GM23338 (cell line): ENCODE results near the gene SPHKAP. TPM values are rescaled to one million over a fixed set of nuclear protein-coding genes. Genes with fewer than 3 reads are reported as not detected.

Experiments
- ATAC-seq: fragments of 200-7000 bp; cut with Tn5 transposase; 3 replicates; pipeline ENCODE4 v1.9.1; 2020
- DNase-seq: peaks from one replicate; pipeline ENCODE4 v3.0.0-alpha.2; 2015; ENCODE audit warnings: low spot score
- H2AFZ ChIP-seq: fragments of 200-600 bp; sonication (generic); 2 replicates; pipeline ENCODE4 v1.8.0; 2016; ENCODE audit warnings: antibody characterized with exemption, mild to moderate bottlenecking, moderate library complexity
- H3F3A ChIP-seq: fragments of 200-600 bp; sonication (generic); replicated peaks from 2 replicates; pipeline ENCODE4 v1.8.0; 2017; ENCODE audit warnings: antibody characterized with exemption, mixed run types, low read depth
- H3K27ac ChIP-seq: fragments of 200-600 bp; sonication (generic); 2 replicates; pipeline ENCODE4 v1.6.1; 2016; ENCODE audit warnings: low read depth
- H3K27me3 ChIP-seq: fragments of 200-600 bp; sonication (generic); 2 replicates; pipeline ENCODE4 v1.8.0; 2016; ENCODE audit warnings: mild to moderate bottlenecking, mixed run types, moderate library complexity; ENCODE audit not compliant: insufficient read depth
- H3K36me3 ChIP-seq: fragments of 200-600 bp; sonication (generic); 2 replicates; pipeline ENCODE4 v1.8.0; 2016; ENCODE audit warnings: mild to moderate bottlenecking; ENCODE audit not compliant: insufficient read depth
- H3K4me1 ChIP-seq: fragments of 200-600 bp; sonication (generic); 2 replicates; pipeline ENCODE4 v1.8.0; 2016; ENCODE audit warnings: mild to moderate bottlenecking, moderate library complexity; ENCODE audit not compliant: insufficient read depth
- H3K4me2 ChIP-seq: fragments of 200-600 bp; sonication (generic); 2 replicates; pipeline ENCODE4 v1.7.1; 2017; ENCODE audit warnings: mixed run types
- H3K4me3 ChIP-seq: fragments of 200-600 bp; sonication (generic); 2 replicates; pipeline ENCODE4 v1.6.1; 2016; ENCODE audit warnings: mixed run types
- H3K79me2 ChIP-seq: fragments of 200-600 bp; sonication (generic); replicated peaks from 2 replicates; pipeline ENCODE4 v1.8.0; 2017; ENCODE audit warnings: mild to moderate bottlenecking; ENCODE audit not compliant: insufficient read depth
- H3K9me2 ChIP-seq: fragments of 200-600 bp; sonication (generic); 2 replicates; pipeline ENCODE4 v1.8.0; 2017; ENCODE audit not compliant: insufficient read depth
- H4K20me1 ChIP-seq: fragments of 200-600 bp; sonication (generic); replicated peaks from 2 replicates; pipeline ENCODE4 v1.8.0; 2017; ENCODE audit warnings: mild to moderate bottlenecking; ENCODE audit not compliant: insufficient read depth
- H3K27ac Mint-ChIP-seq: 2 replicates; pipeline ENCODE4 v1.8.0; 2020; ENCODE audit warnings: inconsistent platforms, mild to moderate bottlenecking, moderate library complexity, mixed read lengths
- H3K27me3 Mint-ChIP-seq: 3 replicates; pipeline ENCODE4 v1.8.0; 2022; ENCODE audit warnings: low read depth, mild to moderate bottlenecking, moderate library complexity, mixed read lengths, inconsistent platforms; ENCODE audit not compliant: insufficient read depth, poor library complexity
- H3K36me3 Mint-ChIP-seq: 3 replicates; pipeline ENCODE4 v1.8.0; 2021; ENCODE audit warnings: low read depth, mild to moderate bottlenecking, inconsistent platforms, moderate library complexity, mixed read lengths
- H3K4me1 Mint-ChIP-seq: 3 replicates; pipeline ENCODE4 v1.8.0; 2020; ENCODE audit warnings: mild to moderate bottlenecking, inconsistent platforms, mixed read lengths
- H3K4me3 Mint-ChIP-seq: 3 replicates; pipeline ENCODE4 v1.8.0; 2021; ENCODE audit warnings: moderate library complexity, mild to moderate bottlenecking, inconsistent platforms, mixed read lengths
- H3K9me3 Mint-ChIP-seq: 3 replicates; pipeline ENCODE4 v1.8.0; 2020; ENCODE audit warnings: moderate library complexity, mild to moderate bottlenecking, inconsistent platforms, mixed read lengths
- CREB1 ChIP-seq: fragments of 250-450 bp; sonication (Bioruptor Pico); IDR thresholded peaks from 2 replicates; pipeline ENCODE4 v1.5.0; 2020; ENCODE audit warnings: low read depth, mild to moderate bottlenecking, moderate library complexity
- ETS1 ChIP-seq: IDR thresholded peaks from 2 replicates; pipeline ENCODE4 v1.6.1; 2016; ENCODE audit warnings: antibody characterized with exemption
- EZH2 ChIP-seq: fragments of 200-600 bp; sonication (generic); IDR thresholded peaks from one replicate; pipeline ENCODE4 v1.8.0; 2017; ENCODE audit warnings: antibody characterized with exemption, mild to moderate bottlenecking, low read depth; ENCODE audit not compliant: unreplicated experiment
- EZH2phosphoT487 ChIP-seq: fragments of 200-600 bp; sonication (generic); IDR thresholded peaks from one replicate; pipeline ENCODE4 v1.8.1; 2018; ENCODE audit warnings: antibody characterized with exemption; ENCODE audit not compliant: unreplicated experiment
- NANOG ChIP-seq: IDR thresholded peaks from 2 replicates; pipeline ENCODE4 v1.6.1; 2016; ENCODE audit warnings: antibody characterized with exemption, borderline replicate concordance
- STAT1 ChIP-seq: IDR thresholded peaks from one replicate; pipeline ENCODE4 v1.6.1; 2016; ENCODE audit warnings: antibody characterized with exemption; ENCODE audit not compliant: unreplicated experiment
- ZNF331 ChIP-seq: fragments of 250-450 bp; sonication (Bioruptor Pico); IDR thresholded peaks from 2 replicates; pipeline ENCODE4 v1.5.0; 2020; ENCODE audit warnings: low read depth, mild to moderate bottlenecking, moderate library complexity
- polyA plus RNA-seq: library from polyadenylated mRNA; unstranded; fragments of >200 nt; fragmentation: Nextera tagmentation; extraction: Ambion mirVana; gene quantifications from 2 replicates; pipeline ENCODE4 v1.2.1, GENCODE V29; 2016
- total RNA-seq: library from RNA; depleted of rRNA; stranded (reverse); fragments of >200 nt; shearing (Covaris generic); gene quantifications from 2 replicates; pipeline ENCODE4 v1.2.3, GENCODE V29; 2014
- TF ChIP-seq, protein P1 (sequence below): IDR thresholded peaks from one replicate; pipeline ENCODE4 v1.6.1; 2018; ENCODE audit warnings: antibody characterized with exemption; ENCODE audit not compliant: unreplicated experiment
- TF ChIP-seq, protein P2 (sequence below): fragments of 250-450 bp; sonication (Bioruptor Pico); IDR thresholded peaks from 2 replicates; pipeline ENCODE4 v1.5.0; 2020; ENCODE audit warnings: mild to moderate bottlenecking, moderate library complexity

The SPHKAP gene
- total and polyA plus RNA-seq, 2 experiments from 2014 or later = 0.10 TPM; not detected in 1

- no peaks in the 10 kb centered on the region for H3K27me3 ChIP-seq
- H3K79me2 ChIP-seq = no peaks in the 10 kb centered on the region
- H3K9me3 Mint-ChIP-seq = no peaks in the 10 kb centered on the region; the same call in 2 of the 3 replicates
- H3K4me1 Mint-ChIP-seq = no peaks in the 10 kb centered on the region
- H3K9me2 ChIP-seq = no peaks in the 10 kb centered on the region
- no peak overlapping the region for H3K27ac Mint-ChIP-seq
- DNase-seq (no peak), ATAC-seq (no peak)
- no peaks in the 10 kb centered on the region for H4K20me1 ChIP-seq
- H3K36me3 ChIP-seq = no peaks in the 10 kb centered on the region
- H2AFZ ChIP-seq = no peak overlapping the region
- no peak overlapping the region for H3K4me3 Mint-ChIP-seq
- no peaks in the 10 kb centered on the region for H3K27me3 Mint-ChIP-seq
- no peaks in the 10 kb centered on the region for H3F3A ChIP-seq
- TF ChIP-seq CREB1 (CRISPR knock-in tag) = no peak
- no peak for TF ChIP-seq EZH2
- TF ChIP-seq NANOG = no peak
- TF ChIP-seq EZH2phosphoT487 = no peak
- TF ChIP-seq, protein P1, sequence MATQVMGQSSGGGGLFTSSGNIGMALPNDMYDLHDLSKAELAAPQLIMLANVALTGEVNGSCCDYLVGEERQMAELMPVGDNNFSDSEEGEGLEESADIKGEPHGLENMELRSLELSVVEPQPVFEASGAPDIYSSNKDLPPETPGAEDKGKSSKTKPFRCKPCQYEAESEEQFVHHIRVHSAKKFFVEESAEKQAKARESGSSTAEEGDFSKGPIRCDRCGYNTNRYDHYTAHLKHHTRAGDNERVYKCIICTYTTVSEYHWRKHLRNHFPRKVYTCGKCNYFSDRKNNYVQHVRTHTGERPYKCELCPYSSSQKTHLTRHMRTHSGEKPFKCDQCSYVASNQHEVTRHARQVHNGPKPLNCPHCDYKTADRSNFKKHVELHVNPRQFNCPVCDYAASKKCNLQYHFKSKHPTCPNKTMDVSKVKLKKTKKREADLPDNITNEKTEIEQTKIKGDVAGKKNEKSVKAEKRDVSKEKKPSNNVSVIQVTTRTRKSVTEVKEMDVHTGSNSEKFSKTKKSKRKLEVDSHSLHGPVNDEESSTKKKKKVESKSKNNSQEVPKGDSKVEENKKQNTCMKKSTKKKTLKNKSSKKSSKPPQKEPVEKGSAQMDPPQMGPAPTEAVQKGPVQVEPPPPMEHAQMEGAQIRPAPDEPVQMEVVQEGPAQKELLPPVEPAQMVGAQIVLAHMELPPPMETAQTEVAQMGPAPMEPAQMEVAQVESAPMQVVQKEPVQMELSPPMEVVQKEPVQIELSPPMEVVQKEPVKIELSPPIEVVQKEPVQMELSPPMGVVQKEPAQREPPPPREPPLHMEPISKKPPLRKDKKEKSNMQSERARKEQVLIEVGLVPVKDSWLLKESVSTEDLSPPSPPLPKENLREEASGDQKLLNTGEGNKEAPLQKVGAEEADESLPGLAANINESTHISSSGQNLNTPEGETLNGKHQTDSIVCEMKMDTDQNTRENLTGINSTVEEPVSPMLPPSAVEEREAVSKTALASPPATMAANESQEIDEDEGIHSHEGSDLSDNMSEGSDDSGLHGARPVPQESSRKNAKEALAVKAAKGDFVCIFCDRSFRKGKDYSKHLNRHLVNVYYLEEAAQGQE = no peak
- no peaks in the 10 kb centered on the region for H3K36me3 Mint-ChIP-seq
- no peak overlapping the region for H3K27ac ChIP-seq
- H3K4me1 ChIP-seq = no peaks in the 10 kb centered on the region
- H3K4me2 ChIP-seq = no peak overlapping the region
- no peak overlapping the region for H3K4me3 ChIP-seq
Observed at GRCh38 chr2:228167290-228167689, 14.2 kb downstream of the SPHKAP start.

DNA sequence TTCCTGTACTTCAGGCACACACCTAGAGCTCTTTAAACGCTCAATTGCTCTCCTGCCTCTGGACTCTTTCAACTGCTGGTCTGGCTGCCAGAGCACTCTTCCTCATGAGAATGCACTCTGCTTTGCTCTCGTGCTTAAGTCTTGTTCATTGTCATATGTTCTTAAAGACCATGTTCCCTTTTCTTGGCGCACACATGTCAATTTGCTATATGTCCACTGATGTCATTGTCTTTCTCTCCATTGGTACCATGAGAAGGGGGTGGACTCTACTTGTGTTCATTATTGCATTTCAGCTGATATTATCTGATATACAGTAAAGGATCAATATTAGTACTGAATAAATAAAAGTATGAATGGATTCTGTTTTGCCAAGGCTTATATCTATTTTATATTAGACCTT is 16.8 kb downstream of the SPHKAP start:
- DNase-seq = no peak
- H3K4me1 Mint-ChIP-seq = no peaks in the 10 kb centered on the region
- H3K4me3 Mint-ChIP-seq = no peak overlapping the region
- no peaks in the 10 kb centered on the region for H3K36me3 ChIP-seq
- no peak overlapping the region for H3K4me2 ChIP-seq
- H3K4me3 ChIP-seq = no peak overlapping the region
- ATAC-seq = no peak
- no peak overlapping the region for H3K27ac Mint-ChIP-seq
- H3K27ac ChIP-seq = no peak overlapping the region
- H3K4me1 ChIP-seq = no peaks in the 10 kb centered on the region
- no peaks in the 10 kb centered on the region; the same call in 2 of the 3 replicates for H3K9me3 Mint-ChIP-seq
- H3K27me3 Mint-ChIP-seq = peaks cover 2% of the 10 kb centered on the region
- H3K9me2 ChIP-seq = no peaks in the 10 kb centered on the region
- no peaks in the 10 kb centered on the region for H4K20me1 ChIP-seq
- H3K36me3 Mint-ChIP-seq = no peaks in the 10 kb centered on the region
- H3K27me3 ChIP-seq = no peaks in the 10 kb centered on the region
- H3F3A ChIP-seq = no peaks in the 10 kb centered on the region
- H3K79me2 ChIP-seq = no peaks in the 10 kb centered on the region
- H2AFZ ChIP-seq = no peak overlapping the region
- TF ChIP-seq ZNF331 (no peak), ETS1 (no peak), STAT1 (no peak)
- TF ChIP-seq, protein P2, sequence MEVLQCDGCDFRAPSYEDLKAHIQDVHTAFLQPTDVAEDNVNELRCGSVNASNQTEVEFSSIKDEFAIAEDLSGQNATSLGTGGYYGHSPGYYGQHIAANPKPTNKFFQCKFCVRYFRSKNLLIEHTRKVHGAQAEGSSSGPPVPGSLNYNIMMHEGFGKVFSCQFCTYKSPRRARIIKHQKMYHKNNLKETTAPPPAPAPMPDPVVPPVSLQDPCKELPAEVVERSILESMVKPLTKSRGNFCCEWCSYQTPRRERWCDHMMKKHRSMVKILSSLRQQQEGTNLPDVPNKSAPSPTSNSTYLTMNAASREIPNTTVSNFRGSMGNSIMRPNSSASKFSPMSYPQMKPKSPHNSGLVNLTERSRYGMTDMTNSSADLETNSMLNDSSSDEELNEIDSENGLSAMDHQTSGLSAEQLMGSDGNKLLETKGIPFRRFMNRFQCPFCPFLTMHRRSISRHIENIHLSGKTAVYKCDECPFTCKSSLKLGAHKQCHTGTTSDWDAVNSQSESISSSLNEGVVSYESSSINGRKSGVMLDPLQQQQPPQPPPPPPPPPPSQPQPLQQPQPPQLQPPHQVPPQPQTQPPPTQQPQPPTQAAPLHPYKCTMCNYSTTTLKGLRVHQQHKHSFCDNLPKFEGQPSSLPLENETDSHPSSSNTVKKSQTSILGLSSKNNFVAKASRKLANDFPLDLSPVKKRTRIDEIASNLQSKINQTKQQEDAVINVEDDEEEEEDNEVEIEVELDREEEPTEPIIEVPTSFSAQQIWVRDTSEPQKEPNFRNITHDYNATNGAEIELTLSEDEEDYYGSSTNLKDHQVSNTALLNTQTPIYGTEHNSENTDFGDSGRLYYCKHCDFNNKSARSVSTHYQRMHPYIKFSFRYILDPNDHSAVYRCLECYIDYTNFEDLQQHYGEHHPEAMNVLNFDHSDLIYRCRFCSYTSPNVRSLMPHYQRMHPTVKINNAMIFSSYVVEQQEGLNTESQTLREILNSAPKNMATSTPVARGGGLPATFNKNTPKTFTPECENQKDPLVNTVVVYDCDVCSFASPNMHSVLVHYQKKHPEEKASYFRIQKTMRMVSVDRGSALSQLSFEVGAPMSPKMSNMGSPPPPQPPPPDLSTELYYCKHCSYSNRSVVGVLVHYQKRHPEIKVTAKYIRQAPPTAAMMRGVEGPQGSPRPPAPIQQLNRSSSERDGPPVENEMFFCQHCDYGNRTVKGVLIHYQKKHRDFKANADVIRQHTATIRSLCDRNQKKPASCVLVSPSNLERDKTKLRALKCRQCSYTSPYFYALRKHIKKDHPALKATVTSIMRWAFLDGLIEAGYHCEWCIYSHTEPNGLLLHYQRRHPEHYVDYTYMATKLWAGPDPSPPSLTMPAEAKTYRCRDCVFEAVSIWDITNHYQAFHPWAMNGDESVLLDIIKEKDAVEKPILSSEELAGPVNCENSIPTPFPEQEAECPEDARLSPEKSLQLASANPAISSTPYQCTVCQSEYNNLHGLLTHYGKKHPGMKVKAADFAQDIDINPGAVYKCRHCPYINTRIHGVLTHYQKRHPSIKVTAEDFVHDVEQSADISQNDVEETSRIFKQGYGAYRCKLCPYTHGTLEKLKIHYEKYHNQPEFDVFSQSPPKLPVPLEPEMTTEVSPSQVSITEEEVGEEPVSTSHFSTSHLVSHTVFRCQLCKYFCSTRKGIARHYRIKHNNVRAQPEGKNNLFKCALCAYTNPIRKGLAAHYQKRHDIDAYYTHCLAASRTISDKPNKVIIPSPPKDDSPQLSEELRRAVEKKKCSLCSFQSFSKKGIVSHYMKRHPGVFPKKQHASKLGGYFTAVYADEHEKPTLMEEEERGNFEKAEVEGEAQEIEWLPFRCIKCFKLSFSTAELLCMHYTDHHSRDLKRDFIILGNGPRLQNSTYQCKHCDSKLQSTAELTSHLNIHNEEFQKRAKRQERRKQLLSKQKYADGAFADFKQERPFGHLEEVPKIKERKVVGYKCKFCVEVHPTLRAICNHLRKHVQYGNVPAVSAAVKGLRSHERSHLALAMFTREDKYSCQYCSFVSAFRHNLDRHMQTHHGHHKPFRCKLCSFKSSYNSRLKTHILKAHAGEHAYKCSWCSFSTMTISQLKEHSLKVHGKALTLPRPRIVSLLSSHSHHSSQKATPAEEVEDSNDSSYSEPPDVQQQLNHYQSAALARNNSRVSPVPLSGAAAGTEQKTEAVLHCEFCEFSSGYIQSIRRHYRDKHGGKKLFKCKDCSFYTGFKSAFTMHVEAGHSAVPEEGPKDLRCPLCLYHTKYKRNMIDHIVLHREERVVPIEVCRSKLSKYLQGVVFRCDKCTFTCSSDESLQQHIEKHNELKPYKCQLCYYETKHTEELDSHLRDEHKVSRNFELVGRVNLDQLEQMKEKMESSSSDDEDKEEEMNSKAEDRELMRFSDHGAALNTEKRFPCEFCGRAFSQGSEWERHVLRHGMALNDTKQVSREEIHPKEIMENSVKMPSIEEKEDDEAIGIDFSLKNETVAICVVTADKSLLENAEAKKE = no peak
